Body of pancreas (tissue), 4 donors: ENCODE data around the gene TFB2M. TPM values are rescaled to one million over a fixed set of nuclear protein-coding genes. Genes with fewer than 3 reads are reported as not detected.
"Not testable (repeated sequence)": the region's sequence is repeated elsewhere in the genome, so short reads cannot be mapped to it uniquely, and the experiment has no call there.

ENCODE experiments used
- ATAC-seq: fragments of 150-250 bp; one replicate; pipeline ENCODE4 v1.9.1; 2016
- DNase-seq, 4 donors: peaks; one replicate each; pipeline ENCODE4 v3.0.0-alpha.2; 2019
- H3K27ac ChIP-seq, 4 donors: fragments of 200-600 bp; sonication (generic); 1 replicate in 3 of 4; 2 replicates in 1 of 4; pipeline versions ENCODE4 v1.5.1 to v1.6.1; 2016 to 2019; ENCODE audit warnings: mild to moderate bottlenecking in 1 of 4, mixed read lengths in 1 of 4, moderate library complexity in 1 of 4
- H3K27me3 ChIP-seq, 2 donors: fragments of 200-600 bp; sonication (generic); one replicate each; pipeline ENCODE4 v1.6.0; 2016; ENCODE audit warnings: mild to moderate bottlenecking in 1 of 2
- H3K36me3 ChIP-seq, 2 donors: fragments of 200-600 bp; sonication (generic); replicated peaks in 1 of 2; 2 replicates each; pipeline ENCODE4 v1.5.1; 2016; ENCODE audit warnings: low read depth in 2 of 2; ENCODE audit not compliant: insufficient read depth in 1 of 2
- H3K4me1 ChIP-seq: fragments of 200-600 bp; sonication (generic); one replicate; pipeline ENCODE4 v1.6.0; 2016
- H3K4me3 ChIP-seq, 2 donors: fragments of 200-600 bp; sonication (generic); 1 replicate in 1 of 2; 2 replicates in 1 of 2; pipeline ENCODE4 v1.5.1; 2016 to 2019
- H3K9me3 ChIP-seq, 3 donors: fragments of 200-600 bp; sonication (generic); 1 replicate in 2 of 3; 2 replicates in 1 of 3; pipeline ENCODE4 v1.5.1; 2016
- POLR2A ChIP-seq, 3 donors: fragments of 450-650 bp; IDR thresholded peaks; one replicate each; pipeline ENCODE4 v1.6.1; 2016; ENCODE audit warnings: antibody characterized with exemption in 3 of 3, mild to moderate bottlenecking in 2 of 3
- WGBS, 2 donors: methylation state at CpG; one replicate each; pipeline ENCODE4 v1.1.5; 2017; 5-methylcytosine and 5-hydroxymethylcytosine counted together
- intact Hi-C: fragments of 100-400 bp; cut with DNase I; formaldehyde crosslinking; loops from one replicate; pipeline ENCODE4 v1.15.1; 2023
- total RNA-seq, 2 donors: library from RNA; depleted of rRNA; stranded (reverse); fragments of >200 nt; gene quantifications; one replicate each; pipeline ENCODE4 v1.1.0, GENCODE V29; 2016
- TF ChIP-seq, protein P1 (sequence below), 7 experiments: fragments of 450-650 bp in 4 of 7; fragments of 200-600 bp in 3 of 7; sonication (generic) in 3 of 7; IDR thresholded peaks; one replicate each; pipeline ENCODE4 v1.5.1; 2016 to 2019; ENCODE audit warnings: antibody characterized with exemption in 7 of 7

TFB2M gene
- total RNA-seq, 2 donors from 2014 or later: 2.3 to 8.3 TPM

DNA sequence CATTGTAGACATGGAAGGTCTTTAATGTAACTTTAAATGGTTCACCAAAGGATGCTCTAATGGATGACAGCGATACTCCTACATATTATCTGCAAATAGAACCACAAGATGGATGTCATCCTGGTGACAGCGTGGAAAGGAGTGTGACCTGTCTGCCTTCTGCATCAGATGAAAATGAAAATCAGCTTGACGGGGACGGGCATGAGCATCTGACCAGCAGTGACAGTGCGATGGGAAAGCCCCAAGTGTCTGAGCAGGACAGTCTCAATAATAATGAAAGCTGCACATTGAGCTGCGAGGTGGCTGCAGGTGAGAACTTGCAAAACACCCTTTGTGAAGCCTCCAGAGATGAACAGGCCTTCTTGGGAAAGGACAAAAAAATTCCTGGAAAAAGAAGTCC, 25.4 kb upstream of the TFB2M start:
- H3K4me1 ChIP-seq: no peaks in the 10 kb centered on the region
- ATAC-seq (no peak), DNase-seq (no peak)
- H3K27ac ChIP-seq: no peak overlapping the region
- intact Hi-C loops: no loop called here
- H3K9me3 ChIP-seq: no peaks in the 10 kb centered on the region
- no peaks in the 10 kb centered on the region for H3K36me3 ChIP-seq
- WGBS, 2 donors: 95 to 97% methylated on average over 6 of the region's 6 CpGs
- TF ChIP-seq, protein P1, sequence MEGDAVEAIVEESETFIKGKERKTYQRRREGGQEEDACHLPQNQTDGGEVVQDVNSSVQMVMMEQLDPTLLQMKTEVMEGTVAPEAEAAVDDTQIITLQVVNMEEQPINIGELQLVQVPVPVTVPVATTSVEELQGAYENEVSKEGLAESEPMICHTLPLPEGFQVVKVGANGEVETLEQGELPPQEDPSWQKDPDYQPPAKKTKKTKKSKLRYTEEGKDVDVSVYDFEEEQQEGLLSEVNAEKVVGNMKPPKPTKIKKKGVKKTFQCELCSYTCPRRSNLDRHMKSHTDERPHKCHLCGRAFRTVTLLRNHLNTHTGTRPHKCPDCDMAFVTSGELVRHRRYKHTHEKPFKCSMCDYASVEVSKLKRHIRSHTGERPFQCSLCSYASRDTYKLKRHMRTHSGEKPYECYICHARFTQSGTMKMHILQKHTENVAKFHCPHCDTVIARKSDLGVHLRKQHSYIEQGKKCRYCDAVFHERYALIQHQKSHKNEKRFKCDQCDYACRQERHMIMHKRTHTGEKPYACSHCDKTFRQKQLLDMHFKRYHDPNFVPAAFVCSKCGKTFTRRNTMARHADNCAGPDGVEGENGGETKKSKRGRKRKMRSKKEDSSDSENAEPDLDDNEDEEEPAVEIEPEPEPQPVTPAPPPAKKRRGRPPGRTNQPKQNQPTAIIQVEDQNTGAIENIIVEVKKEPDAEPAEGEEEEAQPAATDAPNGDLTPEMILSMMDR (IDR thresholded peaks at IDR 0.05): no peak
- TF ChIP-seq POLR2A (IDR thresholded peaks at IDR 0.05): no peak
- no peak overlapping the region for H3K4me3 ChIP-seq
- no peaks in the 10 kb centered on the region for H3K27me3 ChIP-seq

DNA sequence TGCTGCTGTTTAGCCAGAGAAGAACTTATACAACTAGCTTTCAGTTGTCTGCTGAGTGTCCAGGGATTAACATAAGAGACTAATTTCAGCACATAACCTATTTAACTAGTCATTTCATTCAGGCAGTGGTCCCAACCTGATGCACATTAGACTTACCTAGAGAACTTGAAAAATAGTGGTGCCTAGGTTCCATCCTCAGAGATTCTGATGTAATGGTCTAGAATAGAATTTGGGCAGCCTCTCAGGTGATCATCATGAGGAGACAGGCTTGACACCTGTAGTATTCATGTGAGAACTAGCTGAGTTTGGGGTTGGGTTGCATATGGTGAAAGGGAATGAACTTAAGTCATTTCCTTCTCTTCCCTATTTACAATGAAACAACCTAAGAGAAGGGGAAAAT, 25.0 kb upstream of the TFB2M start:
- intact Hi-C loops: no loop called here
- Histone ChIP-seq H3K27me3 (no peaks in the 10 kb centered on the region), H3K4me3 (no peak overlapping the region), H3K36me3 (no peaks in the 10 kb centered on the region), H3K9me3 (no peaks in the 10 kb centered on the region), H3K27ac (no peak overlapping the region), H3K4me1 (no peaks in the 10 kb centered on the region)
- DNase-seq (no peak), ATAC-seq (no peak)
- TF ChIP-seq POLR2A (IDR thresholded peaks at IDR 0.05): no peak
- TF ChIP-seq, protein P1 (IDR thresholded peaks at IDR 0.05): no peak

DNA sequence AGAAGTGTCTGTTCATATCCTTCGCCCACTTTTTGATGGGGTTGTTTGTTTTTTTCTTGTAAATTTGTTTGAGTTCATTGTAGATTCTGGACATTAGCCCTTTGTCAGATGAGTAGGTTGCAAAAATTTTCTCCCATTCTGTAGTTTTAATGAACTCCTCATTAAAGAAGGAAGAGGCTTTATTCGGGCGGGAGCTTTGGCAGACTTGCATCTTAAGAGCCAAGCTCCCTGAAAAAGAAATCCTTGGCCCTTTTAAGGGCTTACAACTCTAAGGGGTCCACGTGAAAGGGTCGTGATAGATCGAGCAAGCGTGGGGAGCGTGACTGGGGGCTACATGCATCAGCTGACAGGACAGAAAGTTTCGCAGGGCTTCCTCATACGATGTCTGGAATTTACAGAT, 23.9 kb upstream of the TFB2M start:
- WGBS, 2 donors: 93 to 95% methylated on average over 10 of the region's 10 CpGs
- DNase-seq, H3K27ac ChIP-seq, intact Hi-C loops, H3K27me3 ChIP-seq, H3K36me3 ChIP-seq, H3K4me1 ChIP-seq, ATAC-seq, H3K4me3 ChIP-seq, H3K9me3 ChIP-seq: not testable (repeated sequence)

DNA sequence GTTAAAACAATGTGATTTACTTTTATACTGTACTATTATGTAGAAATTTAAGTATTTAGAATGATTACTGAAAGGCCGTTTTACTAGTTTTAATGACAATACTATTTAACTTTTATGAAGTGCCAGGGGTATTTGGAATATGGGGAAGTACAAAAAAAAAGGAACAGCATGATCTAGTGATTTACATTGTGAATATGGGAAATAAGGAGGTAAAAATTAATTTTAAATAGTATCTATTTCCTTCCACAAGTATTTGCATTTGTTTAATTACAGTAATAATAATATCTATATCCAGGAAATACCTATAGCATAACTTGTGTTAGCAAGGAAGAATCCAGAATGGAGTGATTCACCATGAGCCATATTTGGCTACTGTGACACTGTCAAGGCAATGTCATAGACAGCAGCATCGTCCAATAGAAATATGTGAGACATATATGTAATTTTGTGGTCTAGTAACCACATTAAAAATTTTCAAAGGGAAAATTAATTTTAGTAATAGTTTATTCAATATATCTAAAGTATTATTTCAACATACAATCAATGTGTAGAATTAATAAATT, 22.2 kb upstream of the TFB2M start:
- WGBS, 2 donors: 72 to 79% methylated on average over 2 of the region's 2 CpGs
- H3K27me3 ChIP-seq: no peaks in the 10 kb centered on the region
- peak overlapping the region in 1 of 4 donors; percentile 58 for H3K27ac ChIP-seq
- H3K4me3 ChIP-seq: no peak overlapping the region
- H3K9me3 ChIP-seq: no peaks in the 10 kb centered on the region
- TF ChIP-seq, protein P1 (IDR thresholded peaks at IDR 0.05): no peak
- TF ChIP-seq POLR2A (IDR thresholded peaks at IDR 0.05): no peak
- ATAC-seq (no peak), DNase-seq (no peak)
- intact Hi-C loops: no loop called here
- H3K36me3 ChIP-seq: no peaks in the 10 kb centered on the region
- peaks cover 22% of the 10 kb centered on the region for H3K4me1 ChIP-seq

DNA sequence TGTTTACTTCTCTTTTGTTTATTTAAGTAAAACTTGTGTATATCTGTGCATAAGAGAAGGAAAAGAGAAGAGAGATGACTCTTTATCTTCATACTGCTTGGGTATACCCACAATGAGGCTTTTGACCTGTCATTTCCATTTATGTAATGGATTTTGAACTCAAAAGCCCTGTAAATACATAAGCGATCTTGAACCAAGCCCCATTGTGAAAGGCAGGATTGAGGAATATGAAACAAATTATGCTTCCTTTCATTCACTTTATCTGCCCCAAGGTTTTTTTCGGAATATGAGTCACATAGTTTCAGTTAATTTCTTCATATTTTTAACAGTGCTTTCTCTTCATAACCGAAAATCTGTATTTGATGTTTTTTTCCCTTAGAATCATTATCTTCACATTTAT, 21.5 kb upstream of the TFB2M start:
- intact Hi-C loops: no loop called here
- ATAC-seq (no peak), DNase-seq (no peak)
- Histone ChIP-seq H3K4me1 (peaks cover 28% of the 10 kb centered on the region), H3K27me3 (no peaks in the 10 kb centered on the region), H3K4me3 (no peak overlapping the region), H3K36me3 (no peaks in the 10 kb centered on the region), H3K27ac (peak overlapping the region in 2 of 4 donors; percentile 15 to 58), H3K9me3 (no peaks in the 10 kb centered on the region)
- WGBS, 2 donors: 47 to 57% methylated on average over 3 of the region's 3 CpGs
- TF ChIP-seq POLR2A (IDR thresholded peaks at IDR 0.05): no peak
- TF ChIP-seq, protein P1 (IDR thresholded peaks at IDR 0.05): no peak
